HL-60 (cell line): ENCODE results near the gene RASAL1.

Experiments
- DNase-seq, 2 experiments: peaks; one replicate each; pipeline ENCODE4 v3.0.0-alpha.2; 2010 to 2020; ENCODE audit warnings: low read depth in 1 of 2, low spot score in 1 of 2
- H3K27ac ChIP-seq: fragments of 250-450 bp; sonication (Bioruptor Pico); replicated peaks from 2 replicates; pipeline ENCODE4 v1.5.1; 2020; ENCODE audit warnings: mild to moderate bottlenecking, moderate library complexity
- H3K27me3 ChIP-seq: fragments of 250-450 bp; sonication (Bioruptor Pico); 2 replicates; pipeline ENCODE4 v1.5.1; 2021; ENCODE audit warnings: mild to moderate bottlenecking, moderate library complexity; ENCODE audit not compliant: insufficient read depth, poor library complexity, severe bottlenecking
- H3K4me3 ChIP-seq: replicated peaks from 2 replicates; pipeline ENCODE4 v1.5.1; 2011; ENCODE audit warnings: mild to moderate bottlenecking, control low read depth, low read length; ENCODE audit not compliant: insufficient read depth
- GABPA ChIP-seq: IDR thresholded peaks from 2 replicates; pipeline ENCODE4 v1.6.1; 2012; ENCODE audit warnings: low read depth
- POLR2AphosphoS5 ChIP-seq: IDR thresholded peaks from 2 replicates; pipeline ENCODE4 v1.6.1; 2012; ENCODE audit warnings: low read depth
- REST ChIP-seq: IDR thresholded peaks from 2 replicates; pipeline ENCODE4 v1.6.1; 2012; ENCODE audit warnings: low read depth; ENCODE audit not compliant: insufficient replicate concordance
- SPI1 ChIP-seq: IDR thresholded peaks from 2 replicates; pipeline ENCODE4 v1.6.1; 2012; ENCODE audit warnings: low read depth, mild to moderate bottlenecking, borderline replicate concordance
- TF ChIP-seq, protein P1 (sequence below): IDR thresholded peaks from one replicate; pipeline ENCODE4 v1.5.1; 2011; ENCODE audit warnings: low read length, control low read depth, inconsistent platforms; ENCODE audit not compliant: insufficient read depth

RASAL1 gene

GRCh38 chr12:113097716-113098440 is 37.7 kb downstream of the RASAL1 start:
- no peak for TF ChIP-seq POLR2AphosphoS5
- TF ChIP-seq REST, result no peak
- no peak for TF ChIP-seq GABPA
- TF ChIP-seq, protein P1, sequence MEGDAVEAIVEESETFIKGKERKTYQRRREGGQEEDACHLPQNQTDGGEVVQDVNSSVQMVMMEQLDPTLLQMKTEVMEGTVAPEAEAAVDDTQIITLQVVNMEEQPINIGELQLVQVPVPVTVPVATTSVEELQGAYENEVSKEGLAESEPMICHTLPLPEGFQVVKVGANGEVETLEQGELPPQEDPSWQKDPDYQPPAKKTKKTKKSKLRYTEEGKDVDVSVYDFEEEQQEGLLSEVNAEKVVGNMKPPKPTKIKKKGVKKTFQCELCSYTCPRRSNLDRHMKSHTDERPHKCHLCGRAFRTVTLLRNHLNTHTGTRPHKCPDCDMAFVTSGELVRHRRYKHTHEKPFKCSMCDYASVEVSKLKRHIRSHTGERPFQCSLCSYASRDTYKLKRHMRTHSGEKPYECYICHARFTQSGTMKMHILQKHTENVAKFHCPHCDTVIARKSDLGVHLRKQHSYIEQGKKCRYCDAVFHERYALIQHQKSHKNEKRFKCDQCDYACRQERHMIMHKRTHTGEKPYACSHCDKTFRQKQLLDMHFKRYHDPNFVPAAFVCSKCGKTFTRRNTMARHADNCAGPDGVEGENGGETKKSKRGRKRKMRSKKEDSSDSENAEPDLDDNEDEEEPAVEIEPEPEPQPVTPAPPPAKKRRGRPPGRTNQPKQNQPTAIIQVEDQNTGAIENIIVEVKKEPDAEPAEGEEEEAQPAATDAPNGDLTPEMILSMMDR, result no peak
- TF ChIP-seq SPI1, result no peak
- no peak for DNase-seq
- Histone ChIP-seq H3K27me3 (no peaks in the 10 kb centered on the region), H3K4me3 (no peak overlapping the region), H3K27ac (no peak overlapping the region)

DNA sequence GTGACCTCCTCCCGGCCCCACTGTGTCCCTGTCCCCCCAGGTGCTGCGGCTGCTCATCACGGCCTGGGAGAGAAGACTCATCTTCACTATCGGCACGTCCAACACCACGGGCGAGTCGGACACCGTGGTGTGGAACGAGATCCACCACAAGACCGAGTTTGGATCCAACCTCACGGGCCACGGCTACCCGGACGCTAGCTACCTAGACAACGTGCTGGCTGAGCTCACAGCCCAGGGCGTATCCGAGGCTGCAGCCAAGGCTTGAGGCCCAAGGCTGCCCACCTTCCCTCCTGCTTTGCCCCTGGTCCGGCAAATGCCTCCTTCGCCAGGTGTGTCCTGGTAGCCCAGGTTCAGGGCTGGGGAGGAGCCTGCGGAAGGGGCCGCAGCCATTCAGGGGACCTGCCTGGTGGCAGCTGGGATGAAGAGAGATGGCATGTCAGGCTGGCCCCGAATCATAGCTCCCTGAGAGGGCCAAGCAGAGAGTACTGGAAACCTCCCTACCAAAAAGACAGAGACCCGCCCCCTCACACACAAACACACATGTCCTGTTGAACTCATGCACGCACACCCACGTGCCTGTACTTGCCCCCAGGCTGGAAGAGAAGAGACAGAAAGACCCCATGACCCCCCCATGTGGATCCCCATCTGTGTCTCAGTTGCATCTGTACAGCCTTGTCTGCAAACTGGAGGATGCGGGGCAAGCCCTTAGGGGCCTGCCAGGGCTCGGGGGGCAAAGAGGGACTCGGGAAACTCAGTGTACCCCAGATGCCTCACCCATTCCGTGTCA is 38.7 kb downstream of the RASAL1 start:
- H3K27ac ChIP-seq, result no peak overlapping the region
- peaks cover 3% of the 10 kb centered on the region for H3K27me3 ChIP-seq
- H3K4me3 ChIP-seq, result no peak overlapping the region
- TF ChIP-seq SPI1 (no peak), REST (no peak), GABPA (no peak), POLR2AphosphoS5 (no peak)
- TF ChIP-seq, protein P1, result no peak
- DNase-seq, result no peak

GRCh38 chr12:113095405-113095804 is 40.2 kb downstream of the RASAL1 start:
- no peak for DNase-seq

More at GRCh38 chr12:113095405-113095804, 40.2 kb downstream of the RASAL1 start:
- no peak overlapping the region for H3K27ac ChIP-seq
- no peak overlapping the region for H3K4me3 ChIP-seq
- H3K27me3 ChIP-seq, result peaks cover 3% of the 10 kb centered on the region
- TF ChIP-seq SPI1 (no peak), GABPA (no peak), POLR2AphosphoS5 (no peak), REST (no peak)
- TF ChIP-seq, protein P1, result no peak
